GM19238 (cell line): ENCODE measurements around the gene TMEM255B.

ENCODE experiments used
- DNase-seq: peaks from one replicate; pipeline ENCODE4 v3.0.0; 2011; ENCODE audit warnings: low spot score; ENCODE audit not compliant: insufficient read length

Gene TMEM255B

DNA sequence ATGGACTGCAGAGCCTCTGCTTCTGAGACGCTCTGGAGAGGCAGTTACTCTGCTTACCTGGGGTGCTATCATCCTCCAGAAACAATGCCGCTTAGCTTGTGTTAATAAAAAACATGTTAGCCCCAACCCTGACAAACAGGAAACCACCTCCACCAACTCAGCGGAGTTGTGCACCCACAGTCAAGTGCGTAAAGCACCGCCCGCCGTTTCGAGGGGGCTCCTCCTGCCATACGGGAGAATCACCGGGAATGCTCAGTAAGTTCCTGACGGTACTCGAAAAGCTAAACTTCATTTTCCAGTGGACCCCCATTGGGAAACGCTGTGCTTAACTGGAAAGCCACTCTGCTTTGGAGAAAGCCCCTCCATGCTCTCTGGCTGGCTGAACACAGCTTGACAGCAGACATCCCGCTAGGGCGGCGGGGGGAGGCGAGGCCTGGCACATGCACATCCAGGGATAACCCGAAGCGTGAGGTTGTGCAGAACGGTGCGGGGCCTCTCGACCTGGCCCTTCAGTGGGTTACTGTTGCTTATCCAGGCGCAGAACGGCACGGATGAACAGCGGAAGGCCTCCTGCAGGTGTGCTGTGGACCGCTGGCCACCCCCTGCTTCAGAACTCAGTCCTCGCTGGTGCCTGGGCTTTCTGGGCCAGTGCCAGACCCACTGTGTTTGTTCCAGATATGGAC is 87.8 kb downstream of the TMEM255B start:
- DNase-seq: no peak

GRCh38 chr13:113848020-113848419 is 89.0 kb downstream of the TMEM255B start:
- no peak for DNase-seq

- no peak for DNase-seq
These were observed 89.6 kb downstream of the TMEM255B start for GRCh38 chr13:113848431-113849260.

DNA sequence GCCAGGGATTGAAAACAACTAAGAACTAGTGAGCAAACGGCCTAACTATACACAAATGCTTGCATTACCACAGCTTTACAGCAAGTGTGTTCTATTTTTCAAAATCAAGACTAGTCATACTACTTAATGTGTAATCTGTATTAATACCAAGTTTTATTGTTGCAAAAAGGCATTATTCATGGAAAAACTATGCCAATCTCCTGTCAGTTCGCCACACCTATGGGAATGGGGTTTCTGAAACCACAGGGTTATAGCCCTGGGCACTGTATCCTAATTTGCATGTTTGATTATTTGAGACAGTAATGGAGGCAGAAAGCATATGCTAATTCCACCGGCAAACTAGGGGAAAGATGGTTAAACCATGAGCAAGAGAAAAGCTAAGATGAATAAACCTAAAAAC is 90.5 kb downstream of the TMEM255B start:
- DNase-seq: no peak

- DNase-seq: no peak
These were observed 91.1 kb downstream of the TMEM255B start for GRCh38 chr13:113849981-113850721.

DNA sequence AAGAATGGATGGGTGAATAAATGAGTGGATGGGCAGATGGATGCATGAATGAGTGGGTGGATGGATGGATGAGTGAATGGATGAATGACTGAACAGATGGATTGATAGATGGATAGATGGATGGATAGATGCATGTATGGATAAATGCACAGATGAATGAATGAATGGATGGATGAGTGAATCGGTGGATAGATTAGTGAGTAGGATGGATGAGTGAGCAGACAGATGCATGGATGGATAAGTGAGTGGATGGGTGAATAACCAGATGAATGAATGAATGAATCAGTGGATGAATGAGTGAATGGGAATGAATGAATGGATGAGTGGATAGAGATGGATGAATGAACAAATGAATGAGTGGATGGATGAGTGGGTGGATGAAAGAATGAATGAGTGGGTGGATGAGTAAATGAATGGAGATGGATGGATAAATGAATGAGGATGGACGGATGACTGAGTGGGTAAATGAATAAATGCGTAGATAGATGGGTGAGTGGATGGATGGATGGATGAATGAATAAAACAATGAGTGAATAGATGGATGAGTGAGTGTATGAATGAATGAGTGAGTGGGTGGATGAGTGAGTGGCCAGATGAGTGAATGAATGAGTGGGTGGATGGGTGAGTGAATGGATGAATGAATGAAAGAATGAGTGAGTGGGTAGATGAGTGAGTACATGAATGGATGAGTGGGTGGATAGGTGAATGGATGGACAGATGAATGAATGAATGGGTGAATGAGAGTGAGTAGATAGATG is 91.9 kb downstream of the TMEM255B start:
- no peak for DNase-seq

DNA sequence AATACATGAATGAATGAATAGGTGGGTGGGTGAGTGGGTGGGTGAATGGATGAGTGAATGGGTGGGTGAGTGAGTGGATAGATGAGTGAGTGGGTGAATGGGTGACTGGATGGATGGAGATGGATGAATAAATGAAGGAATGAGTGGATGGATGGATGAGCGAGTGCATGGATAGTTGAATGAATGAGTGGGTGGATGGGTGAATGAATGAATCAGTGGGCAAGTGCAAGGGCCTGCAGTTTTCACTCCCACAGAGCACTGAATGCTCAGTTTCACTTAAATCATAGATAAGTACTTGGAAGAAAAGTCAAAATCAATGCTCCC is 92.4 kb downstream of the TMEM255B start:
- DNase-seq: no peak

DNA sequence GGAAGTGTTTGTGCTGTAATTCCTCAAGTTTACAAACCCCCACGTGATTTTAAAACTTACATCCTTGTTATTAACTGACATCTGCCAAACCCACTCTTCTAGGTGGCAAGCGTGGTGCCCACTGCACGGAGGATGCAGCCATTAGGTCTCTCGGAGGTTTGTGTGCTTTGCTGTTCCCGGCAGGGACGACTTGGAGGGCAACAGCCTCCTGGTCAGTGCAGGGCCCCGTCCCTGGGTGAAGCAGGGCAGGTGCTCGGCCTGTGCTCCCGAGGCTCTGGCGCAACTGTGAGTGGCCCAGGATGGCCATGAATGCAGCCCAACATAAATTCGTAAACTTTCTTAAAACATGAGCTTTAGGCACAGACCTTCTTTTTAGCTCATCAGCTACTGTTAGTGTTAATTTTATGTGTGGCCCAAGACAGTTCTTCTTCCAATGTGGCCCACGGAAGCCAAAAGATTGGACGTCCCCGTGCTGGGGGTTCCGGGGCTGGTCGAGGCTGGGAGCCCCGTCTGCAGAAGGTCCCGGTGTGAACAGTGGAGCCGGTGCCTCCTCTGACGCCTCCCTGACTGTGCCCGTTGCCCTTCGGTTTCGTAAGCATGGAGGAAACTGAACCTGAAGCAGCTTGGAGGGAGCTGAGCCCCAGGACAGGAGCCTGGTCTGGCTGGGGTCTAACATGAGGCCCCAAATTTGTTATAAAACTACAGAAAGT is 93.0 kb downstream of the TMEM255B start:
- no peak for DNase-seq

DNA sequence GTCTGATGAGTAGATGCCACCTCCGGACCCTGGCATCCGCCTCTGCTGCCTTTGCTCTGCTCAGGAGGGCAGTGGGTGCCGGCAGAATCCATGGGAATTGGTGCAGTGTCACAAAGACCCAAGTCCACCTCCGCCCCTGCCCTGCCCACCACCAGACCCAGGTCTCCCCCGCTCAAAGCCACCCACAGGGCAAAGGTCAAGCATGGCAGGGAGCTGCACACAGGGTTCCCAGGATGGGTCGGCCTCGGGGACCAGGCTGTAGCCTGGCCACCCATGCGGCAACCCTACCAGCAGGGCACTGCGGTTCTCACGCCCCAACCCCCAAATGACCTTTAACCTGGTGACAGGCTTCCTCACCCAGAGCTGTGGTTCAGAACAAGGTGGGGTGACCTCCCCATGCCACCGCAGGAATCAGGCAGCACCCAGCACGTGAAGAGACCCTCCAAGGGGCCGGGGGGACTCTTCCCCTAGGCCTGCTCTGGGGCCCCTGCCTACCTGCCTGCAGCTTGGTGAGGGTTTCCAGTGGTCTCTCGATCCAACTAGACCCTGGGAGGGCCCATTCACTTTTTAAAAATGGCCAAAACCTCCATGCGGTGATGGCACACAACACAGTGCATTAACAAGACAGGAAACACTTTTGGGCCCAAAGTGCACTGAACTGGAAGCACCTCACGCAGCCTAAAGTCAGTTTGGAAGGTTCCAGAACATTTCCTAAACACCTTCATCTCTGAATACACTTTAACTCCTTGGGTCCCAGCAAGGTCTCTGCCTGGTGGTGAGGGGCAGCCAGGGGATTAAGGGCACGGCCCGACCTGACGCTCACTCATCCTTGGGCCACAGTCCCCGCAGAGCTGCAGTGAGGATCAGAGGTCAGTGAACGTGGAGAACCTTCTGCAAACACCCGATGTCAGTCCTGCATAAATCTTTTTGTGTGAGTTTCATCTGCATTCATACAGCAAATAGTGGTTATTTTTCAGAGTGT is 93.8 kb downstream of the TMEM255B start:
- no peak for DNase-seq

- no peak for DNase-seq
These were observed 94.7 kb downstream of the TMEM255B start for GRCh38 chr13:113853518-113854237.

- no peak for DNase-seq
These were observed 95.4 kb downstream of the TMEM255B start for GRCh38 chr13:113854238-113855011.

- DNase-seq: no peak
These were observed 96.2 kb downstream of the TMEM255B start for GRCh38 chr13:113855012-113855921.

GRCh38 chr13:113855931-113856715 is 97.1 kb downstream of the TMEM255B start:
- DNase-seq: no peak

DNA sequence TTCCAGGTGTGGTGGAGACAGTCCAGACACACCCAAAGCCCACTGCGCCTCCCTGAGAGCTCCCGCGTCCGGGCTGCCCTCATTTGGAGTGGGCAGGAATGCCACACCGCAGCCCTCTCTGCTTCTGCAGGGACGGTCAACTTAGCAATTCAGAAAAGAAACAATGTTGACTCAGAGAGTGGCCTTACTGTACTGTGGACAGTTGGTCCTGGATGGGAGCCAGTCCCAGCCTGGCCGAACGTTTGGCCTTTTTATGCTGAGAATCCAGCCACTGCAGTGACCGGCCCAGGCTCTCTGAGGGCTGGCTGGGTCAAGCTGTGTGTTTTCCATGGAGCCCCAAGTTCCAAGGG is 97.7 kb downstream of the TMEM255B start:
- no peak for DNase-seq

DNA sequence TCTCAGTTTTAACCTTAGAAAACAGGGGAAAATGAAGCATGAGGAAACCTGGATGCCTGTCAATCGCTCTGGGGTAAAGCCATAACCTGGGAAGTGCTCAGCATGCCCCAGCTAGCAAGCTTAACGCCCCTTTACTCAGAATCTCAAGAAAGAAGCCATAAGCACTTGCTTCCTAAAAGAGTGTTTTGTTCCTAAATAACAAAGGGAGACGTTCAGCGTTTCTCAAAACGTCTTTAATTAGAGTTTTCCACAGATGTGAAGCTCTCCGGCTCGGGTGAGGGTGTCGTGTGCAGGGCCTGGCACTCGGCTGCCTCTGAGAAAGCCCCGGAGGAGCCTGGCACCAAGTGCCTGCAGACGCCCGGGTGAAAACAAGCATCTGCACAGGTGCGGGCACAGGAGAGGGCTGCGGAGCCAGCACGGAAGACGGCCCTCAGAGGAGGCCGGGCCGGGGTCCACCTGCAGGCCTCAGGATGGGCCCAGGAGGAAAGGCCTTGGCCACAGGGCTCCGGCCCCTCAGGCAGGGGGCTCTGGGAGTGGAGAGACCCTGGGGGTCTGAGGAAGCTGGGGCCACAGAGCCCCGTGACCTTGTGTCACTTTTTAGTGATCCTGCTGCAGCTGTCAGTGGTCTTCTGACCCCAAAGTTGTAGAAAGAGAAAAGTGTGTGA is 98.6 kb downstream of the TMEM255B start:
- DNase-seq: no peak
